ENCODE data around the gene PRPS1.

The PRPS1 gene

GRCh38 chrX:107672955-107673378, 44.7 kb downstream of the PRPS1 start:
- peak; percentile 63 for ATAC-seq
- TF ChIP-seq PPARA (CRISPR knock-in tag; IDR thresholded peaks at IDR 0.05; ENCODE audit: borderline replicate concordance) = no peak
- no peak for TF ChIP-seq PATZ1 (CRISPR knock-in tag; IDR thresholded peaks at IDR 0.05; ENCODE audit: borderline replicate concordance)
- TF ChIP-seq ZNF8 (CRISPR knock-in tag; IDR thresholded peaks at IDR 0.05) = no peak
- TF ChIP-seq ZFP3 (CRISPR knock-in tag; IDR thresholded peaks at IDR 0.05) = no peak
- TF ChIP-seq TCF4 (CRISPR knock-in tag; IDR thresholded peaks at IDR 0.05; ENCODE audit: borderline replicate concordance) = no peak
- no peak for TF ChIP-seq GLIS3 (CRISPR knock-in tag; IDR thresholded peaks at IDR 0.05)
- TF ChIP-seq OSR1 (CRISPR knock-in tag; IDR thresholded peaks at IDR 0.05) = no peak
- TF ChIP-seq BACH2 (CRISPR knock-in tag; IDR thresholded peaks at IDR 0.05; ENCODE audit: borderline replicate concordance) = no peak
- no peak for TF ChIP-seq ZNF565 (CRISPR knock-in tag; conservative IDR thresholded peaks at IDR 0.05; ENCODE audit: low read depth)
- TF ChIP-seq RARB (CRISPR knock-in tag; IDR thresholded peaks at IDR 0.05) = no peak

GRCh38 chrX:107673431-107673830, 45.1 kb downstream of the PRPS1 start:
- ATAC-seq = no peak
- TF ChIP-seq ZNF8 (CRISPR knock-in tag; IDR thresholded peaks at IDR 0.05) (no peak), ZNF70 (CRISPR knock-in tag; IDR thresholded peaks at IDR 0.05) (no peak), ARNTL (CRISPR knock-in tag; IDR thresholded peaks at IDR 0.05; ENCODE audit: borderline replicate concordance, low read depth) (no peak), ESRRG (CRISPR knock-in tag; IDR thresholded peaks at IDR 0.05) (no peak), SNAI2 (CRISPR knock-in tag; IDR thresholded peaks at IDR 0.05) (no peak), GLIS3 (CRISPR knock-in tag; IDR thresholded peaks at IDR 0.05) (no peak), BACH2 (CRISPR knock-in tag; IDR thresholded peaks at IDR 0.05; ENCODE audit: borderline replicate concordance) (no peak), CSDC2 (CRISPR knock-in tag; IDR thresholded peaks at IDR 0.05) (no peak), POU6F1 (CRISPR knock-in tag; IDR thresholded peaks at IDR 0.05; ENCODE audit: borderline replicate concordance, low read depth) (no peak), CREB5 (CRISPR knock-in tag; IDR thresholded peaks at IDR 0.05; ENCODE audit: low read depth) (no peak), PPARA (CRISPR knock-in tag; IDR thresholded peaks at IDR 0.05; ENCODE audit: borderline replicate concordance) (no peak), TCF4 (CRISPR knock-in tag; IDR thresholded peaks at IDR 0.05; ENCODE audit: borderline replicate concordance) (no peak), OSR1 (CRISPR knock-in tag; IDR thresholded peaks at IDR 0.05) (no peak), ZFP30 (CRISPR knock-in tag; IDR thresholded peaks at IDR 0.05) (no peak), TSHZ2 (CRISPR knock-in tag; IDR thresholded peaks at IDR 0.05) (no peak), ISL1 (CRISPR knock-in tag; IDR thresholded peaks at IDR 0.05) (no peak), PATZ1 (CRISPR knock-in tag; IDR thresholded peaks at IDR 0.05; ENCODE audit: borderline replicate concordance) (no peak), RARB (CRISPR knock-in tag; IDR thresholded peaks at IDR 0.05) (no peak)

GRCh38 chrX:107673933-107674479, 45.7 kb downstream of the PRPS1 start:
- no peak for ATAC-seq
- TF ChIP-seq ESRRG (CRISPR knock-in tag; IDR thresholded peaks at IDR 0.05) (no peak), ZNF565 (CRISPR knock-in tag; conservative IDR thresholded peaks at IDR 0.05; ENCODE audit: low read depth) (no peak), ZNF70 (CRISPR knock-in tag; IDR thresholded peaks at IDR 0.05) (no peak), CSRNP3 (CRISPR knock-in tag; IDR thresholded peaks at IDR 0.05) (no peak), TSHZ2 (CRISPR knock-in tag; IDR thresholded peaks at IDR 0.05) (no peak), ZFP3 (CRISPR knock-in tag; IDR thresholded peaks at IDR 0.05) (no peak), BACH2 (CRISPR knock-in tag; IDR thresholded peaks at IDR 0.05; ENCODE audit: borderline replicate concordance) (no peak), ZNF8 (CRISPR knock-in tag; IDR thresholded peaks at IDR 0.05) (no peak)
